Progenitor cell of endocrine pancreas (in vitro differentiated cells): ENCODE data around the gene UST. TPM values are rescaled to one million over a fixed set of nuclear protein-coding genes. Genes with fewer than 3 reads are reported as not detected.
A peak's percentile ranks its signal among the peaks of the same experiment; 100 is the strongest.

Source experiments
- DNase-seq: peaks from one replicate; pipeline ENCODE4 v3.0.0; 2021; ENCODE audit warnings: low spot score; ENCODE audit not compliant: unreplicated experiment
- H3K27ac Mint-ChIP-seq: 2 replicates; pipeline ENCODE4 v1.8.0; 2021; ENCODE audit warnings: mild to moderate bottlenecking, moderate library complexity, mixed read lengths
- H3K27me3 Mint-ChIP-seq: 2 replicates; pipeline ENCODE4 v1.8.0; 2021; ENCODE audit warnings: mixed read lengths
- H3K36me3 Mint-ChIP-seq: 2 replicates; pipeline ENCODE4 v1.8.0; 2022; ENCODE audit warnings: mixed read lengths; ENCODE audit not compliant: insufficient read depth
- H3K4me1 Mint-ChIP-seq: 2 replicates; pipeline ENCODE4 v1.8.0; 2021; ENCODE audit warnings: low read depth, mixed read lengths
- H3K4me3 Mint-ChIP-seq: 2 replicates; pipeline ENCODE4 v1.8.0; 2021; ENCODE audit warnings: low read depth, mild to moderate bottlenecking, moderate library complexity, mixed read lengths
- H3K9me3 Mint-ChIP-seq: 2 replicates; pipeline ENCODE4 v1.8.0; 2021; ENCODE audit warnings: low read depth, mixed read lengths
- total RNA-seq: library from RNA; stranded (reverse); gene quantifications from 2 replicates; pipeline ENCODE4 v1.2.1, GENCODE V29; 2021
- TF ChIP-seq, protein P1 (sequence below): fragments of 200-600 bp; sonication (generic); IDR thresholded peaks from one replicate; pipeline ENCODE4 v1.5.0; 2021; ENCODE audit warnings: antibody characterized with exemption, mild to moderate bottlenecking; ENCODE audit not compliant: unreplicated experiment

The UST gene
- total RNA-seq, 1 donor from 2014 or later, result 2.9 TPM

DNA sequence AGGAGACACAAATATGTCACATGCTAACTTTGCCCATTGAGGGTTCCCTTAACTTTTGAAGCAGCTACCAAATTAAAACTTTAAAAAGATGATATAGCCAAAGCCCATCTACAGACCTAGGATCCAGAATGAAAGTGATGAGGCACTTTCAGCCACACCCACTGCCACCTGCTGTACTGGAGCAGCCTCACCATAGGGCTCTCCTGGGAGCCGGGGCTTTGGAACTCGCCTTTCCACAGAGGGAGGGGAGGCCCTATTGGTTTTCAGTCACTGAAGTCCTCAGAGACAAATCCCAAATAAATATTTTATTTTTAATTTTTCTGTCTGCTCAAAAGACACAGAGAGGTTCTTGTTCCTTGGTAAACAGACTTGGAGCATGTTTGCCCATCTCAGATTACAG is 332.6 kb downstream of the UST start:
- Mint-ChIP-seq H3K36me3 (no peaks in the 10 kb centered on the region), H3K4me3 (no peak overlapping the region), H3K27ac (no peak overlapping the region), H3K4me1 (peaks cover 16% of the 10 kb centered on the region), H3K27me3 (peaks cover 6% of the 10 kb centered on the region), H3K9me3 (no peaks in the 10 kb centered on the region)
- DNase-seq, result no peak
- TF ChIP-seq, protein P1, sequence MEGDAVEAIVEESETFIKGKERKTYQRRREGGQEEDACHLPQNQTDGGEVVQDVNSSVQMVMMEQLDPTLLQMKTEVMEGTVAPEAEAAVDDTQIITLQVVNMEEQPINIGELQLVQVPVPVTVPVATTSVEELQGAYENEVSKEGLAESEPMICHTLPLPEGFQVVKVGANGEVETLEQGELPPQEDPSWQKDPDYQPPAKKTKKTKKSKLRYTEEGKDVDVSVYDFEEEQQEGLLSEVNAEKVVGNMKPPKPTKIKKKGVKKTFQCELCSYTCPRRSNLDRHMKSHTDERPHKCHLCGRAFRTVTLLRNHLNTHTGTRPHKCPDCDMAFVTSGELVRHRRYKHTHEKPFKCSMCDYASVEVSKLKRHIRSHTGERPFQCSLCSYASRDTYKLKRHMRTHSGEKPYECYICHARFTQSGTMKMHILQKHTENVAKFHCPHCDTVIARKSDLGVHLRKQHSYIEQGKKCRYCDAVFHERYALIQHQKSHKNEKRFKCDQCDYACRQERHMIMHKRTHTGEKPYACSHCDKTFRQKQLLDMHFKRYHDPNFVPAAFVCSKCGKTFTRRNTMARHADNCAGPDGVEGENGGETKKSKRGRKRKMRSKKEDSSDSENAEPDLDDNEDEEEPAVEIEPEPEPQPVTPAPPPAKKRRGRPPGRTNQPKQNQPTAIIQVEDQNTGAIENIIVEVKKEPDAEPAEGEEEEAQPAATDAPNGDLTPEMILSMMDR, result no peak

DNA sequence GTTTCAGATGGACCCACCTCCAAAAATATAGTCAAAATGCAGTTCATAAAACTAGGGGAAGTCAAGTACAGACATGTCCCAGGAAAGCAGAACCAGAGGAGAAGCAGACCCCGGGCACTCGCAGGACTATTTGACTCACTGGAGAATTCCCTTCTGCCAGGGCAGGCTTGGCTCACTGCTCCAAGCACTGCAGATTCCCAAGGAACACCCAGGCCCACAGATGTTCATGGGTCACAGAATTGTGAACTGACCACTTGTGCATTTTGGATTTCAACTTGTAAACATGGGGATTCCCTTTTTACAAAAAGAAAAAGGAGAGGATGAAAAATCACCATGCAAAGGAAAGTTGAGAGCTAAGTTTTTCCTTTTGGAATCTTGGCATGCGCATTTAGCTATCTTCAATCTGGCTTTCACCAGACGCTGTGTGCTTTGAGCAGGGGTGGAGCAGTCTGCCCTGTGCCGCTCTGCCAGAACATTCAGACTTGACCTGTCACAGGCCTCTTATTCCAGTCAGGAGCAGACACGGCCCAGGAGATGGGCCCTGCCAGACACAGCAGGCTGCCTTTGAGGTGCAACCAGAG is 333.2 kb downstream of the UST start:
- no peak overlapping the region for H3K4me3 Mint-ChIP-seq
- TF ChIP-seq, protein P1, result no peak
- H3K36me3 Mint-ChIP-seq, result no peaks in the 10 kb centered on the region
- peaks cover 10% of the 10 kb centered on the region for H3K27me3 Mint-ChIP-seq
- peaks cover 22% of the 10 kb centered on the region for H3K4me1 Mint-ChIP-seq
- H3K27ac Mint-ChIP-seq, result no peak overlapping the region
- no peak for DNase-seq
- no peaks in the 10 kb centered on the region for H3K9me3 Mint-ChIP-seq

DNA sequence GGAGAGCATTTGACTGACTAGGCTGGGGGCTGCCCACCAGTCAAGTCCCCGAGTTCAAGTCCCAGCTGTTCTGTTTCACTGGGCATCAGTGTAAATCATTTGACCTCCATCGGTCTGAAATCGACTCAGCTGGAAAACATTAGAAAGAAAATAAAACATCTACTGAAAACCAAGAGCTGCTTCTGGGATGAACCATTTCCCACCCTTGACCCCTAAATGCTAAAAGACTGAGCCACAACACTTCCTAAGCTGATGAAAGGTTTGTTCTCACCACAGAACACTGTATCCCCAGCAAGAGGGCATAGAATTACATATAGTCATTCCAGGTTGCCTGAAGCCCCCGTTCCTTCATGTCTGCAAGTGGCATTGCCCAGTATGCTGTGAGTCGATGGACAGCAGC is 333.7 kb downstream of the UST start:
- Mint-ChIP-seq H3K27me3 (peaks cover 10% of the 10 kb centered on the region), H3K27ac (no peak overlapping the region), H3K9me3 (no peaks in the 10 kb centered on the region), H3K36me3 (no peaks in the 10 kb centered on the region), H3K4me1 (peaks cover 22% of the 10 kb centered on the region), H3K4me3 (no peak overlapping the region)
- DNase-seq, result no peak
- TF ChIP-seq, protein P1, result no peak

DNA sequence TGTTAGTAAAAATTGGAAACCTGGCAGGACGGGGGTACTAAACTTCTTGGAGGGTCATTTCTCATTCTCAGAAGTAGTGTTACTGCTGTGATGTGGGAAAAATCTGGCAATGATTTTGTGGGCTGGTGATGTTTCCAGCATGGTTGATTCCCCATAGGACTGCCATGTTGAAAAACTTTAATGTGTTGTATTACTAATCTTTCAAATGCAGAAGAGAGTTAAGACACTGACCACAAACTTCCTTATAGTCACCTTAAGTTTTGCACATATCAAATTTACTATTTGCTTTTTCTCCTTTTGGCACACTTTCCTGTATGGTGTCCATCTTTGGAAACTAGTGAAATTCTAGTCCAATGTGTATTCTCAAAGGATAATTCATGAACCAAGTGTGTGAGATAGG is 334.5 kb downstream of the UST start:
- DNase-seq, result no peak
- Mint-ChIP-seq H3K4me1 (peaks cover 22% of the 10 kb centered on the region), H3K9me3 (no peaks in the 10 kb centered on the region), H3K27ac (no peak overlapping the region), H3K27me3 (peaks cover 15% of the 10 kb centered on the region), H3K4me3 (no peak overlapping the region), H3K36me3 (no peaks in the 10 kb centered on the region)
- TF ChIP-seq, protein P1, result no peak

DNA sequence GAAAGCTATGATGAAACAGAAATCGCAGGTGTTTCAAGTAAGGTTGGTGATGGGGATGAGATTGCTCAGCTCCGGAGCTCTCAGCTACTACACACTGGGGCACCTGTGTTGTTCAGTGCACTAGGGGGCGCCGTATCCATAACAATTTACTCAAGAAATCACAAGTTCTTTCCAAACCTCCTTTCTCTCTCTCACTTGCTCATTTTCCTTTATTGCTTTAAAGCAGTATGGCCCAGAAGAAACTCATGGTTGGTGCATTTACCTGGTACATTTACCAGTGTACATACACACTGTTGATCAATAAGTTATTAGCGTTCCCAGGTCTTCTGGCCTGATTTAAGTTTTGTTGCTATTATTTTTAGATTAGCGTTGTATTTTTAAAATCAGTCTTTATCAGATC is 335.5 kb downstream of the UST start:
- H3K4me3 Mint-ChIP-seq, result no peak overlapping the region
- TF ChIP-seq, protein P1, result peak; percentile 91
- H3K4me1 Mint-ChIP-seq, result peaks cover 22% of the 10 kb centered on the region
- H3K36me3 Mint-ChIP-seq, result no peaks in the 10 kb centered on the region
- no peaks in the 10 kb centered on the region for H3K9me3 Mint-ChIP-seq
- no peak overlapping the region for H3K27ac Mint-ChIP-seq
- H3K27me3 Mint-ChIP-seq, result peaks cover 16% of the 10 kb centered on the region
- DNase-seq, result peak; percentile 60
